GM11168 (cell line): ENCODE data around the gene WNT2B.

Experiments used
- in situ Hi-C: fragments of 300-500 bp; cut with MboI; formaldehyde crosslinking; loops from one replicate; pipeline ENCODE4 v1.12.0; 2022; ENCODE audit warnings: low sequenced_read_pairs; ENCODE audit not compliant: unreplicated experiment

The WNT2B gene

DNA sequence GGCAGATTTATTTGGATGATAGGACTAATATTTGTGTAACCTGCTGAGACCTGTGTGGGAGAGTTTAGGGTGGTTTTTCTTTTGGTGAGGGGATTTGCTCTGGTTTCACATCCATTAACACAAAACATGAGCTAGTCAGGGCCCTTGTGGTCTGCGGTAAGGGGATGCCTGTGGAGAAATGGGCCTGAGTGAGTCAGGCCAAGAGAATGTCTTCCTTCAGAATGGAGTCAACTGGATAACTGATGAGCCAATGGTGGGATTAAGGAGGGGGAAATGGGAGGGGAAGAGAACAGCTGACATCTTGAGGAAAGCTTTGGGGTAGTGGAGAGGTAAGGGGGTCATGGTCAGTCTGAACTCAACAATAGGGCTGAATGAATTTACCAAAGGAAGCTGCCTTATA is 13.9 kb downstream of the WNT2B start:
- in situ Hi-C loops, result no loop called here

DNA sequence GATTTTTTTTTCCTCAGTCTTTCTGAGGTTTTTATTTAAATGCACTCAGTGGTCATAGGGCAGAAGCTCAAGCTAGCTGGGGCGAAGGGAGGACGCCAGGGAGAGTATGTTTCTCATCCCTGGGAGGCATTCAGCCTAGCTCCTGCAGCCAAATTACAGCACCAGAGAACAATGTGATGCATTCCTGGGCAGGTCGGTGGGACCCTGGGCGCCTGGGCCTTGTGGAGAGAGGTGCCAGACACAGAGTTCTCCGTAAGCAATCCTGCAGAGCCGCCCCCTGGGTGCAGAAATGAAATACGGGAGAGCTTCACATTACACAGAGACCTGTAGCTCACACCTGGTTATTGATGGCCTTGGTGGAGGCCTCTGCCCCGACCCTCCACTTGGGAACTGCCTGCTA is 15.5 kb downstream of the WNT2B start:
- in situ Hi-C loops, result no loop called here

DNA sequence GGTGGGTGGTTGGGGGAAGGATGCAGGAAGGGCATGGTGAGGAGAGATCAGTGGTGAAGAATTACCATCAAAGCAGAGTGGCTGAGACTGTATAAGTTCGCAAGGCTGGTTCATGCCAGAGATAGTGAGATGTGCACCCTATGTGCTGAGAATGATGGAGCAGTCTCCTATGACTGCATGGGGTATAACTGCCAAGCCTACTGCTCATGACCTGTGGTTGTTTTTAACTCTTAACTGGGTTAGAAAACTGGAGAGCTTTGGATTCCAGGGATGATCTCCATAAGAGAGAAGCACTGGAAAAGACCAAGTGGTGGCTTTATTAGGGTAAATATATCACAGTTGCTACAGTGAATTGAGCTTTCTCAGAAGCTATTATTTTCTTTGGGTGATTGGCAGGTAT is 16.2 kb downstream of the WNT2B start:
- in situ Hi-C loops, result no loop called here

DNA sequence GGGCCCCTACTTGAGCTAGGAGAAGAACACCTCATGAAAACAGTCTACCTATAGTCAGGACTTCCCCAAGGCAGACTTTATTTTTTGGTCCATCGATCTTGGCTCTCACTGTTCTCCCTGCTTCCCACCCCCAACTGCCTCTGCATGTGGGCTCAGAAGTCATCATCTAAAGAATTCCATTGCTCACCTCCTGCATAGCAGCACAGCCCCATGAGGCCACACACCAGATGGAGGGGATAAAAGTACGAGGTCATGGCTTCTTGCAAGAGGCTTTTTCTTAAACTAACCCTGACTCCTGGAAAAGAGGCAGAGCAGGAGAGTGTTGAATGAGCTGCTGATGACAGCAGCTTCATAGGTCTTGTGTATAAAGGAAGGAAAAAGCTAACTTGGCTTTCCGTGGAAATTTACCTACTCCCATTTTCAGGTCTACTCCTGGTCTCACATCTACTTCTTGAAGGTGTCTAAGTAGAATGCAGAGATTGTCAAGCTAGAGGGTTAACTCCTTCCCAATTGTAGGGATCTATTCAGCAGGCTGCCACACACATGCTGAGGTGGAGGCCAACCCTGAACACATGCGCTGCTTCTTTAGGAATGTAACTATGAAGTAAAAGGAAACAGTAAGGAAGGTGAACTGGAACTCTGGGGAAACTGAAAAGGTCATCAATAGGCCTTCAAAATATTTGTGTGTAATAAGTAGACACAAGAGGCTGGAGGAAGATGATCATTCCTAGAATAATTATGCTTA is 18.7 kb downstream of the WNT2B start:
- in situ Hi-C loops, result no loop called here

DNA sequence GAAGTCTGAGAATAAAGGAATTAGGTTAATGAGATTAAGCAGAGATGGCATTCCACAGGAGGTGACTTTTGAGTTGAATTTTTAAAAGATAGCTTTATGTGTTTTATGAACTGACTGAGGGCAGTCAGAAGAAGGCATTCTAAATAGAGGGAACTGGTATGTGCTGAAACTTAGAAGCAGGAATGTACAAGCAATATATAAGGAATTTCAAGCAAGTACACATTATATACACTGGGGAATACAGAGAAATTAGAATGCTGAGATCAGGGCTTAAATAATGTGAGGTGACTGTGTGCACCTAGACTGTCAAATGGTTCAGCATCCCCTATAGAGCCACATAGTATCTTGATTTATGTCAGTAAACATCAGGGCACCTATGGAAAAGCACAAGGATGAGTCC is 19.3 kb downstream of the WNT2B start:
- in situ Hi-C loops, result no loop called here

DNA sequence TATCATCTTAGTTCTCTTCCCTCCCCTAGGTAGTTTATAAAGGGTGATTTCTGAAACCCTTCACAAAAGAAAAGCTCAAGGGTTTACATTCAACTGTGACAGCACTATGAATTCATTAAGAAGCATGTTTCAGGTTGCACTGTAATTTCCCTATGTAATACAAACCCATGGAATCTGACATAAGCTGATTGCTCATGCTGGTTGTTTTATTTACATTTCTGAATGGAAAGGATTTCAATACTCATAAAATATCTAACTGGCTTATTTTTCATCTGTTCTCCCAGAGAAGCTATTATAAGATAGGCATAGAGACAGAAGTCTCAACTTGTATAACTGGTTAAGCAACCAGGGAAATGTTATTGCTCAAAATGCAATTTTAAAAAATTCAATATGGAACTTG is 20.5 kb downstream of the WNT2B start:
- in situ Hi-C loops, result no loop called here

DNA sequence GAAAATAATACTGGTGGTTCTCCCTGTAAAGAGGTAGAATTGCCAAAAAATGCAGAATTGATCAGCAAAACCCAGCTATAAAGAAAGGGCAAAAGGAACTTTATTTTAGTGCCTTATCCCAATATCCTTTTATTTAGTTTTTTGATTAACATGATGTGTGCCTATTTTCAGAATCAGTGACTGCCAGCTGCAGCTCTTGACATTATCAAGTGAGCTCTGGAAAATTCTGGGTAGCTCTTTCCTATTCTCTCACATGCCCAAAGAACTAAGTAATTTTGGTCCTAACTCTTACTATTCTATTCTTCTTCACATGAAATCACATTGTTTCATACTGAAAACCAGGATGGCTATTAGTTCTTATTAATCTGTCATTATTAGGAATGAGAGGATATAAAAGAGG is 22.1 kb downstream of the WNT2B start:
- in situ Hi-C loops, result no loop called here

DNA sequence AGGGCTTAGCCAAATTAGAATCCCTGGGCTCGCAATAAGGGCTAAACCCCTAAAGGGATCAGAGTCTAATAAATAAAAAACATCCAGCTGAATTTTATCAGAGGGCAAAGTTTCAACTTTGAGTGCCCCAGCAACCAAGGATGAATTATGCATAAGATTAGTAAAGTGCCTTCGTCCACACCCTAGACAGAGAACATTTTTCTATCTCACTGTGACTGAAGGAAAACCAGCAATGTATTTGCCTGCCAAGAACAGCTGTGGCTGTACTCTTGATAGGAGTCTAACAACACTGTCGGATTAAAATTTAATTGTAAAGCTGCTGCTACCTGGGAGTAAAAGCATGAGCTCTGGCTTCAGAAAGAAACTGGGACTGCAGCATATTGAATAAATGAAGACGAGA is 23.3 kb downstream of the WNT2B start:
- in situ Hi-C loops, result no loop called here

DNA sequence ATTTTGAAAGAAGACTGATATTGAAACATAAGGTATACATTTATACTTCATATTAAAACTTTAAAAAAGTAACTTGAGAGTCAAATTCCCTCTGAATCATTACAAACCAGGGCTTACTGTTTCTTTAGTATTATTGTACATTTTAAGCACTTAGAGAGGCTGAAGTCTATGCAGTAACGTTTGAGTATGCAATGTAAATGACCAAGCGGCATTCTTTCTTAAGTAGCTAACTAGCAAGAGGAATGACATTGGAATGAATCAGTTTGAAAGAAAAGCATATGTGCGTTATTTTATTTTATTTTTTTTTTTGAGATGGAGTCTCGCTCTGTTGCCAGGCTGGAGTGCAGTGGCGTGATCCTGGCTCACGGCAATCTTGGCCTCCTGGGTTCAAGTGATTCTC is 24.3 kb downstream of the WNT2B start:
- in situ Hi-C loops, result no loop called here

DNA sequence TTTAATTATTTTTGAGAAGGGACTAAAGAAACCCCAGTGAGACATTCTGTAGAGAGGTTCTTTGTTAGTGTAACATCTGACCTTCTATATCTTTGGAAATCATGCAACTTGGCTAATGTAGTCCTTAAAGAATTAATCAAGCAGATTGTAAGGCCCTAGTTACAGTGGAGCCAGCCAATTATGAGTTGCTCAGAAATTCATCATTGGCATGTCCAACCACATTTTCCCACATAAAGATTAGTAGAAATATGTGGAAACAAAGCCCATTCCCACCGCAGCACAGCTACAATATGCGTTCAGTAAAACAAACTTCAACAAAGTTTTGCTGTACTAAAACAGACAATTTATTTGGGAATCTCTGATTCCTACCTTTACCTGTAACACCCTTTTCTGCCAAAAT is 27.8 kb downstream of the WNT2B start:
- in situ Hi-C loops, result no loop called here

DNA sequence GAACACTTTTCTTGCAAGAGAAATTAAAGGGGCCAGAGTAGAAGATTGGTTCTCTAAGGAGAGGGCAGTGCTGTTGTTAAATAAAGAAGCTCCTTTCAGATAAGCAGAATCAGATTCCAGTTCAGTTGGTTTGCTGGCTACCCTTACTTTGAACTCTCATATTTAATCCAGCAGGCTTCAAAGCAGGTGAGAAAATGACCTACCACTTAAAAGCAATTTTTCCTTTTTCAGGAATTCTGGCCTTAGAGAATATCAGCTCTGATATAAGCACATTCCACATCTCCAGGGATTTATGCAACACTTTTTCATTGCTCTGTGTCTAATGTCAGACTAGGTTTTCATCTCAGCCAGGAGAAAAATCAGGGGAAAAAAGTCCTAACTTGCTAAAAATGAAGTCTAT is 28.7 kb downstream of the WNT2B start:
- in situ Hi-C loops, result no loop called here

DNA sequence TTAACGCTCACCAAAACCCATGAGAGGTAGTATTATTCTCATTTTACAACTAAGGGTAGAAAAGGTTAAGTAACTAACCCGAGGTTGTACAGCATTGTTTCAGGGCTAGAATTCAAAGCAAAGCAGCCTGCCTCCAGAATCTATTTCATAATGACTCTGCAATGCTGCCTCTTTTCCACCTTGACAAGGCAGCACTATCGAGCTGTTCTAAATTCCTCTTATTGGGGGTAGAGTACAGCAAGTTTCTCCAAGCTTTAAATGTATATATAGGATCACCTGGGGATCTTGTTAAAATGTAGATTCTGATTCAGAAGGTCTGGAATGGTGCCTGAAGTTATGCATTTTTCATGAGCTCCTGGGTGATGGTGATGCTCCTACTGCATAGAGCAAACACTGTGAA is 30.1 kb downstream of the WNT2B start:
- in situ Hi-C loops, result no loop called here

DNA sequence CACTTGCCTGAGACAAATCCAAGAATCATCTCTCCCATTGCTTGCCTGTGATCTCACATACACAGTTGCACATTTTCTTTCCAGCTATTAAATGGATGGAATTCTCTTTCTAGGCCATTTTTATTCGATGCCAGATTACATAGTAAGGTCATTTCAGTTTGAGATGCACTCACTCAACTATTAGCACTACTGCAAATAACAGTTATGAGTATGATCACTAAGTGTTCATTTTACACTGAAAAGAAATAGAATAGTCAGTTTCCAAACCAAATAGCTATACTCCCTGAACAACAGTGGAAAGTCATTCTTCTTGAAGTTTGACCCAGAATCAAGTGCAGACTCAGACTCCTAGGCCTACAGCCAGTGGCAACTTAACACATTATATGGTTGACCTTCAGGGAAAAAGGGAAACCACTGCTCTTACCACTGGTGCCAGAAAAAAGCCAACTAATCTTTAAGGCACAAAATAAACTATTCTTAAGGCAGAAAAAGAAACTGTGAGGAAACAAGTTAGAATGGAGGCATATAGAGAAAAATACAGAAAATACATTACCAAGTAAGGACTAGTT is 31.5 kb downstream of the WNT2B start:
- in situ Hi-C loops, result no loop called here

DNA sequence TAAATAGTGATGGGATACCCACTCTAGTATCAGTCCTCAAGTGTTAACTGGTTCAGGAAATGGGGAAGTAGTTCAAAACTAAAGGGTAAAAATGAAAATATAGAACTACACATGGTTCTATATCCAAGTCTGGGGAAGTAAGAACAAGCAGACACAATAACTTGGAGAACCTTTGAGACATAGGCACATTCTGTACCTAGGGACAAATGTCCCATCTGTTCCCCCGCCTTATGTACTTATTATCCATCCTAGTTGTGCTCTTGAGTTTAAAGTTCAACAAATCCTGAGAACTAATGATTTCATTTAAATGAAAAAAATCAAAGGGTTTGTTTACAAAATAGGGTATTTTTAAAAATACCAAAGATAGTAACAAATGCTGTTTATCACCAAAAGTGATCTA is 32.5 kb downstream of the WNT2B start:
- in situ Hi-C loops, result no loop called here

DNA sequence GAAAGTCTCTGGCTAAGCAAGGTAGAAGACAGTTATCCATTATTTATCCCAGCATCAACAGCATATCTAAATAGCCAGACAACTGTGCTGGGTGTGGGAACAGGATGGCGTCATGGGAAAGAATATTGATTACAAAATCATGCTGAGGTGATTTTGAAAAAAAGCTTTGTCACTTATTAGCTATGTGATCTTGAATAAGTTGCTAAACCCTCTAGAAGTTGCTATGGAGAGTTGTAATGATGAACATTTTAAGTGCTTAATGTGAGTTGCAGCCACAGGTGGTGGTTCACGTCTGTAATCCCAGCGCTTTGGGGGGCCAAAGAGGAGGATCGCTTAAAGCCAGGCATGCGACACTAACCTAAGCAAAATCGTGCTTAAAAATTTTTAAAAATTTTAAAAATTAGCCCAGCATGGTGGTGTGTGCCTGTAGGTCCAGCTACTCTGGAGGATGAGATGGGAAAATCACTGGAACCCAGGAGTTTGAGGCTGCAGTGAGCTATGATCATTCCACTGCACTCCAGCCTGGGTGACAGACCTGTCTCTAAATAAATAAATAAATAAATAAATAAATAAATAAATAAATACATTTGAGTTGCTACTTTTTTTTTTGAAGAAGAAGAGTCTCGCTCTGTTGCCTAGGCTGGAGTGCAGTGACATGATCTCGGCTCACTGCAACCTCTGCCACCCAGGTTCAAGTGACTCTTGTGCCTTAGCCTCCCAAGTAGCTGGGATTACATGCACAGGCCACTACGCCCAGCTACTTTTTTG is 33.6 kb downstream of the WNT2B start:
- in situ Hi-C loops, result no loop called here

DNA sequence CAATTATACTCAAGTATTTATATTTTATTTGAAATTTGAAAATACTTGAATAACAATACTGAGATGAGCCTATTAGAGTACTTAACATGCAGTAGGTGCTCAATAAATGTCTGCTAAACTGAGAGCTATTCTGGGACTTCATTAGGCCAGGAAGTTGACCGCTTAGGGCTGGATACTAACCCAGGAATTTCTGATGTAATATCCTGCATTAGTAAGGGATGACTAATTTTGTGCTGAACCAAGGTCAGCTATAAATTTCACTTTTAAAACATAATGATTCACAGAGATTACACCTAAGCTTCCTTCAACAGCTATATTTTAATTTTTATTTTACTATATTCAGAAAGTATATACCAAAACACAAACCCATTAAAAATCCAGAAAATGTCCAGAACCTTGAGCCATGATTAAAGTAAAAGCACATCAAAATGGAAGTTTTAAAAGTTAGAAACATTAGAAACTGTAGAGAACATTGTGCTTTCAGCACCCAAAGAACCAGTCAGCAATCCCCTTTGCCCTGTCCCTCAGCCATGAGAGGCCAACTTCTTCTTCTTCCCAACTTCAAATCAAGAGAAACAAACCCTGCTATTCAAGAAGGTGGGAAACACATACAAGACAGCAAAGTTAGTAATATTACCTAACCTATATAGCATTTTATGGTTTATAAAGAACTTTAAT is 35.4 kb downstream of the WNT2B start:
- in situ Hi-C loops, result no loop called here

DNA sequence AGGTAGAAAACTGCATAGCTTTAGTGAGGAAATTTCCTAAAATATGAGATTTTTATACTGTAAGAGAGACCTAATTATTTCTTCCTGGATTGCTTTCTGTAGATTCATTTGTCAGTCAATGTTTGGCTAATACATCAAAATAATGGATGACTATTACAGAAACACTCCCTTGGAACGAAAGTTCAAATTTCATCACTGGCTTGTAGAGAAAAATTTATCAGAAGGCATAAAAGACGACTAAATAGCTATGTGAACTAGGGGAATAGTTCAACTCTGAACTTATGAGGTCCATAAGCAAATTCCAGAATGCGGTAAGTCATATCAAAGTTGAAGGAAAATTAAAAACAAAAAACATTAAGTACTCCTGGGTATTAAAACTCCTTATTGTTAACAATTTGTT is 36.0 kb downstream of the WNT2B start:
- in situ Hi-C loops, result no loop called here

DNA sequence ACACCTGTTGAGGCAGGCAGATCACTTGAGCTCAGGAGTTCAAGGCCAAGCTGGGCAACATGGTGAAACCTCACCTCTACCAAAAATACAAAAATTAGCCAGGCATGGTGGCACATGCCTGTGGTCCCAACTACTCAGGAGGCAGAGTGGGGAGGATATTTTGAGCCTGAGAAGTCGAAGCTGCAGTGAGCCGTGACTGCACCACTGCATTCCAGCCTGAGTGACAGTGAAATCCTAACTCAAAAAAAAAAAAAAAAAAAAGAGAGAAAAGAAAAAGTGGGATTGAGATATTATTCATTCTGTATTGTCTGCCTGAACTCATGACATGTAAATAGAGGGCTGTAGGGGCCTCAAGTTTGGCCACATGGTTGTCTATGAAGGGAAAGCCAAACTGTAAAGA is 37.3 kb downstream of the WNT2B start:
- in situ Hi-C loops, result no loop called here

DNA sequence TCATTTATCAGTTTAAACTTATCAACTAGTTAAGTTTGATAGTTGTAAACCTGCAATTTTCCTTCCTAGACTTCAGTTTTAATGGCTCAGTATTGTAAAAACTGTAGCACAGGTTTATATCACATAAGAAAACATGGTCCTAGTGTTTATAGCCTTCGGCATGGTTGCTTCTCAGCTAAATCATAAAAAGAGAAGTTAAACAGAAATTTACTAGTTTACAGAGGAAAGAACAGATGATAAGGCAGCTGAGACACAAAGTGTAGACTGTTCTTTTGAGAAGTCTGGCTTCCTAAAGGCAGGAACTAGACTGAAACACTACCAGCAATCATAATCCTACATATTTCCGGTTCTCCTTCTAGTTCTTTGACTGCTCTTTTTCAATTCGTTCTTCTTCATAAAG is 39.8 kb downstream of the WNT2B start:
- in situ Hi-C loops, result no loop called here

DNA sequence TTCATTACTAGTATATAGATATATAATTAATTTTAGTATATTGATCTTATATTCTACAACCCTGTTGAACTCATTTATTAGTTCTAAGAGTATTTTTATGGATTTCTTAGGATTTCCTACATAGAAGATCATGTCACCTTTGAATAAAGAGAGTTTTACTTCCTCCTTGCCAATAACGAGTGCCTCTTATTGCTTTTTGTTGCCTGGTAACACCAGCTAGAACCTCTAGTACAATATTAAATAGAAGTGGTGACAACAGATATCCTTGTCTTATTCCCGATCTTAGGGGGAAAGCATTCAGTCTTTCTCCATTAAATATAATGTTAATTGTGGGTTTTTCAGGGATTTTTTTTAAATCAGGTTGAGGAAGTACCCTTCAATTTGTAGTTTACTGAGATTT is 40.8 kb downstream of the WNT2B start:
- in situ Hi-C loops, result no loop called here

DNA sequence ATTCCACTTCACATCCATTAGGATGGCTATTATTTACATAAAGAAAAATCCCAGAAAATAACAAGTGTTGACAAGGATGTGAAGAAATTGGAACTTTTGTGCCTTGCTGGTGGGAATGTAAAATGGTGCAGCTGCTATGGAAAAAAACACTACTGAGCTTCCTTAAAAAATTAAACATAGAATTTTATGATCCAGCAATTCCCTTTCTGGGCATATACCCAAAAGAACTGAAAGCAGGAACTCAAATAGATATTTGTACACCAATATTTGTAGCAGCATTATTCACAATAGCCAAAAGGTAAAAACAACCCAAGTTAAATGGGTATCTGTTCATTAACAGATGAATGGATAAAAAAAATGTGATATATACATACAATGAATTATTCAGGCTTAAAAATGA is 45.6 kb downstream of the WNT2B start:
- in situ Hi-C loops, result no loop called here
